Body of pancreas (tissue), 4 donors: ENCODE data around the gene COBLL1. TPM values are rescaled to one million over a fixed set of nuclear protein-coding genes. Genes with fewer than 3 reads are reported as not detected.

Source experiments
- ATAC-seq: fragments of 150-250 bp; one replicate; pipeline ENCODE4 v1.9.1; 2016
- DNase-seq, 4 donors: peaks; one replicate each; pipeline ENCODE4 v3.0.0-alpha.2; 2019
- H3K27ac ChIP-seq, 4 donors: fragments of 200-600 bp; sonication (generic); 1 replicate in 3 of 4; 2 replicates in 1 of 4; pipeline versions ENCODE4 v1.5.1 to v1.6.1; 2016 to 2019; ENCODE audit warnings: mild to moderate bottlenecking in 1 of 4, mixed read lengths in 1 of 4, moderate library complexity in 1 of 4
- H3K27me3 ChIP-seq, 2 donors: fragments of 200-600 bp; sonication (generic); one replicate each; pipeline ENCODE4 v1.6.0; 2016; ENCODE audit warnings: mild to moderate bottlenecking in 1 of 2
- H3K36me3 ChIP-seq, 2 donors: fragments of 200-600 bp; sonication (generic); replicated peaks in 1 of 2; 2 replicates each; pipeline ENCODE4 v1.5.1; 2016; ENCODE audit warnings: low read depth in 2 of 2; ENCODE audit not compliant: insufficient read depth in 1 of 2
- H3K4me1 ChIP-seq: fragments of 200-600 bp; sonication (generic); one replicate; pipeline ENCODE4 v1.6.0; 2016
- H3K4me3 ChIP-seq, 2 donors: fragments of 200-600 bp; sonication (generic); 1 replicate in 1 of 2; 2 replicates in 1 of 2; pipeline ENCODE4 v1.5.1; 2016 to 2019
- H3K9me3 ChIP-seq, 3 donors: fragments of 200-600 bp; sonication (generic); 1 replicate in 2 of 3; 2 replicates in 1 of 3; pipeline ENCODE4 v1.5.1; 2016
- POLR2A ChIP-seq, 3 donors: fragments of 450-650 bp; IDR thresholded peaks; one replicate each; pipeline ENCODE4 v1.6.1; 2016; ENCODE audit warnings: antibody characterized with exemption in 3 of 3, mild to moderate bottlenecking in 2 of 3
- WGBS, 2 donors: methylation state at CpG; one replicate each; pipeline ENCODE4 v1.1.5; 2017; 5-methylcytosine and 5-hydroxymethylcytosine counted together
- intact Hi-C: fragments of 100-400 bp; cut with DNase I; formaldehyde crosslinking; loops from one replicate; pipeline ENCODE4 v1.15.1; 2023
- total RNA-seq, 2 donors: library from RNA; depleted of rRNA; stranded (reverse); fragments of >200 nt; gene quantifications; one replicate each; pipeline ENCODE4 v1.1.0, GENCODE V29; 2016
- TF ChIP-seq, protein P1 (sequence below), 7 experiments: fragments of 450-650 bp in 4 of 7; fragments of 200-600 bp in 3 of 7; sonication (generic) in 3 of 7; IDR thresholded peaks; one replicate each; pipeline ENCODE4 v1.5.1; 2016 to 2019; ENCODE audit warnings: antibody characterized with exemption in 7 of 7

The COBLL1 gene
- total RNA-seq, 2 donors from 2014 or later: 104 to 140 TPM

DNA sequence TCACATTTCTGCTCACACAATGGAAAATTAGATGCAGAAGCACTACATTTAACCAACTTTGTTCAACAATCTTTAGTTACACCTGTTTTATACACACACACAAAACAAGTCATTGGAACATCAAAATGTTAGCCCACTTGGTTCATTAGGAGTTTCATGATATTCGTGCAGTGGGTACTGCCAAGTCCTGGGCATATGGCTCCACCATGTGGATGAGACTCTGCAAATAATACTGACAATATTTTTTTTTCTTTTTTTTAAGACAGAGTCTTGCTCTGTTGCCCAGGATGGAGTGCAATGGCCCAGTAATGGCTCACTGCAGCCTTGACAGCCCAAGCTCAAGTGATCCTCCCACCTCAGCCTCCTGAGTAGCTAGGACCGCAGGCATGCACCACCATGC is 185.9 kb downstream of the COBLL1 start:
- Histone ChIP-seq H3K4me1 (no peaks in the 10 kb centered on the region), H3K27me3 (no peaks in the 10 kb centered on the region), H3K27ac (no peak overlapping the region), H3K9me3 (no peaks in the 10 kb centered on the region), H3K4me3 (no peak overlapping the region), H3K36me3 (no peaks in the 10 kb centered on the region)
- no peak for TF ChIP-seq POLR2A (IDR thresholded peaks at IDR 0.05)
- TF ChIP-seq, protein P1, sequence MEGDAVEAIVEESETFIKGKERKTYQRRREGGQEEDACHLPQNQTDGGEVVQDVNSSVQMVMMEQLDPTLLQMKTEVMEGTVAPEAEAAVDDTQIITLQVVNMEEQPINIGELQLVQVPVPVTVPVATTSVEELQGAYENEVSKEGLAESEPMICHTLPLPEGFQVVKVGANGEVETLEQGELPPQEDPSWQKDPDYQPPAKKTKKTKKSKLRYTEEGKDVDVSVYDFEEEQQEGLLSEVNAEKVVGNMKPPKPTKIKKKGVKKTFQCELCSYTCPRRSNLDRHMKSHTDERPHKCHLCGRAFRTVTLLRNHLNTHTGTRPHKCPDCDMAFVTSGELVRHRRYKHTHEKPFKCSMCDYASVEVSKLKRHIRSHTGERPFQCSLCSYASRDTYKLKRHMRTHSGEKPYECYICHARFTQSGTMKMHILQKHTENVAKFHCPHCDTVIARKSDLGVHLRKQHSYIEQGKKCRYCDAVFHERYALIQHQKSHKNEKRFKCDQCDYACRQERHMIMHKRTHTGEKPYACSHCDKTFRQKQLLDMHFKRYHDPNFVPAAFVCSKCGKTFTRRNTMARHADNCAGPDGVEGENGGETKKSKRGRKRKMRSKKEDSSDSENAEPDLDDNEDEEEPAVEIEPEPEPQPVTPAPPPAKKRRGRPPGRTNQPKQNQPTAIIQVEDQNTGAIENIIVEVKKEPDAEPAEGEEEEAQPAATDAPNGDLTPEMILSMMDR (IDR thresholded peaks at IDR 0.05): no peak
- intact Hi-C loops: no loop called here
- ATAC-seq (no peak), DNase-seq (no peak)
- WGBS, 2 donors: 95 to 98% methylated on average over 2 of the region's 2 CpGs

DNA sequence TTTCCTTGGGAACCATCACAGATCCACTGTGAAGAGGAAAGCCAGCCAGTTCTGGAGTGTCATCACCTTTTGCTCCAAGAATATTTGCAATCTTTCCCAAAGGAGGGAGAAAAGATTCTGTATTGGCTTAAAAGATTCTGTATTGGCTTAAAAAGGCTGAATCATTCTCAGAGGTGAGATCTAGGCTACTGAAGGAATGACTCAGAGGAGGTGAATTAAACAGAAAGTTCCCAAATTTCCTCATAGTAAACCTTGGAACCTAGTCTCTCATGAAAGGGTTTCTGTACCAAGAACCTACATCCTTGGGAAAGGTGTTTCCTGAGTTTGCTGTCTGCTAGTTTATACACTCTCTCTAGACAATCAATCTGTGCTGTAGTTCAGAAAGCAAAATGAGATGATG is 186.3 kb downstream of the COBLL1 start:
- H3K27ac ChIP-seq: no peak overlapping the region
- TF ChIP-seq, protein P1 (IDR thresholded peaks at IDR 0.05): no peak
- TF ChIP-seq POLR2A (IDR thresholded peaks at IDR 0.05): no peak
- H3K27me3 ChIP-seq: no peaks in the 10 kb centered on the region
- ATAC-seq (no peak), DNase-seq (no peak)
- no peak overlapping the region for H3K4me3 ChIP-seq
- intact Hi-C loops: no loop called here
- no peaks in the 10 kb centered on the region for H3K36me3 ChIP-seq
- H3K4me1 ChIP-seq: no peaks in the 10 kb centered on the region
- peaks cover 0 to 1% (median 0%) of the 10 kb centered on the region in 3 donors for H3K9me3 ChIP-seq

DNA sequence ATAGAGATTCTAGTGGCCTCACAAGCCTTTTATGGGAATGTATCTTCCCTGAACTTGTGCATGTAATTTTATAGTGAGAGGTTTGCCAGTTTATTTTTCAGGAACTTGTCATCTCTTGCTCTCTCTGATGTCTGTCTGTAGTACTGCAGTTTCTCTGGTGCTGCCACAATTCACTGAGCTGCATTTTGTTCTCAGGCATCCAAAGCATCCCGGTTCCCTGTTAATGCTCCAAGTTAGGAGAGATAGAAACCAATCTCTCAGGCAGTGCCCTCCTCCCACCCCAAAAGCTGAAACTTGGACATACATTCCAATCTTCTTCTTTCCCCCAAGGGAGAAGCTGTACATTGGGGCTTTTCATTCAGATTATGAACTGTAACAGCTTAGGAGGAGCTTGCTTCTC is 190.3 kb downstream of the COBLL1 start:
- H3K4me1 ChIP-seq: no peaks in the 10 kb centered on the region
- no peak overlapping the region for H3K4me3 ChIP-seq
- H3K36me3 ChIP-seq: no peaks in the 10 kb centered on the region
- ATAC-seq (no peak), DNase-seq (no peak)
- H3K27ac ChIP-seq: no peak overlapping the region
- TF ChIP-seq, protein P1 (IDR thresholded peaks at IDR 0.05): no peak
- no peak for TF ChIP-seq POLR2A (IDR thresholded peaks at IDR 0.05)
- intact Hi-C loops: no loop called here
- 57 to 86% methylated on average over 1 of the region's 1 CpG for WGBS, 2 donors
- peaks cover 0 to 10% (median 0%) of the 10 kb centered on the region in 3 donors for H3K9me3 ChIP-seq
- no peaks in the 10 kb centered on the region for H3K27me3 ChIP-seq

DNA sequence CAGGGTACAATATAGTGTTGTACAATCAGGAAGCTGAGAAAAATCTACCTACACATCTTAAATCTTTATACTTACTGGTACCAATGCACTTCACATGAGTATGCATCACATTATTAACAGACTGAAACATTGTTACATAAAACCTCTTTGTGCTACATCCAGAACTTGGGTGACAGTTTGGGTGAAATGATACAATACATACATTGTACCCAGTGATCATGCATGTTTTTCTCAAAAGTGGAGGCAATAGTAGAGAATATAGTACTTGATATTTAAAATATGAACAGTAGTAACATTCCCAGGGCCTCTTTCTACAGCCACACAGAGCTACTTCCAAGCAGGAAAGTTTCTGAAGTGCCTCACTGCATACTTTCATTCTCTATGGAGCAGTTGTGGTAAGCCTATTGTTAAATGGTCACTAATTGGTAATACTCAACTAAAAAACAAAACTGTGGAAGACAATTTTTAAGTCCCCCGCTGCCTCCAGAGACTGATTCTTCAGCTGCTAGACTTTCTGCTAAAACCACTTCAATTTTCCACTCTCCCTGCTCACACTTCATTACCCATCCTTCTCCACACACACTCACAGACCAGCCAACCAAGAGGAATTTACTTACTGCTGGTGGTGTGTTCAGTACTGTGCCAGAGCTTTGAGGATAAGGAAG is 197.5 kb downstream of the COBLL1 start:
- intact Hi-C loops: no loop called here
- no peak for TF ChIP-seq POLR2A (IDR thresholded peaks at IDR 0.05)
- TF ChIP-seq, protein P1 (IDR thresholded peaks at IDR 0.05): no peak

DNA sequence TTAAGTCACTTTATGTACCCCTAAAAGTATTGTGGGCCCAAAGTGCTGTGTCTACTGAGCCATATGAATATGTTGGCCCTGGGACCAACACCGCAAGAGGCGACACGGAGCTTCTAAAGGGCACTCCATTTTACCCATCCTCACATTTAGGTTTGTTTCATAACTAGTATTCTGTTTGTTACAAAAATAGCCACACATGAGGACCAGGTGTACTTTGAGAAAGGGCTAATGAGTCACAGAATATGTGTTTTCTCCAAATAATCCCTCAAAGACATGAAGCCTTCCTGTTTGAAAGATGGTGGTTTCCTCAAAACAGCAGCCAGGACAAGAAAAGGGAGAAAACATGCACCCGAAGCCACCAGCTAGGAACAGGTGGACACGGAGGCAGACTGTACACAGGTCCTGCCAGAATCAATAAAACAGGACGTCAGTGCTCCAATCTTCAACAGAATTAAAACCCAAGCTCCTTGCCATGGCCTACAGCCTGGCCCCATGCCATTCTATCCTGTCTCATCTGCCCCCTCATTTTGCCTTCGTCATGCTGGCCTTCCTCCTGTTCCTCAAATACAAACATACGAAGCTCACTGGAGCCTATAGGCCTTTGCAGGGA is 198.6 kb downstream of the COBLL1 start:
- H3K27ac ChIP-seq: no peak overlapping the region
- 58 to 59% methylated on average over 8 of the region's 8 CpGs for WGBS, 2 donors
- intact Hi-C loops: no loop called here
- H3K4me1 ChIP-seq: no peaks in the 10 kb centered on the region
- no peaks in the 10 kb centered on the region for H3K36me3 ChIP-seq
- ATAC-seq (peak; percentile 45), DNase-seq (peak in 3 of 4 donors; percentile 7 to 21 (median 15))
- H3K9me3 ChIP-seq: no peaks in the 10 kb centered on the region
- no peaks in the 10 kb centered on the region for H3K27me3 ChIP-seq
- TF ChIP-seq POLR2A (IDR thresholded peaks at IDR 0.05): no peak
- TF ChIP-seq, protein P1 (IDR thresholded peaks at IDR 0.05): no peak
- H3K4me3 ChIP-seq: no peak overlapping the region

More for the DNA sequence above, 197.5 kb downstream of the COBLL1 start:
- Histone ChIP-seq H3K27ac (no peak overlapping the region), H3K9me3 (no peaks in the 10 kb centered on the region), H3K4me3 (no peak overlapping the region), H3K27me3 (no peaks in the 10 kb centered on the region), H3K4me1 (no peaks in the 10 kb centered on the region), H3K36me3 (no peaks in the 10 kb centered on the region)
- WGBS, 2 donors: 71 to 85% methylated on average over 1 of the region's 1 CpG
- ATAC-seq (peak; percentile 27), DNase-seq (no peak)
